IMR-90 (cell line): ENCODE data around the gene TFAP2B. TPM values are rescaled to one million over a fixed set of nuclear protein-coding genes. Genes with fewer than 3 reads are reported as not detected.

Experiments
- ATAC-seq: fragments of 200-7000 bp; cut with Tn5 transposase; 2 replicates; pipeline ENCODE4 v1.9.1; 2020; ENCODE audit warnings: low read depth, mild to moderate bottlenecking, moderate library complexity
- BruUV-seq: library from RNA; stranded (reverse); fragments of 400-500 nt; replicated peaks from 2 replicates; lab custom pipeline; 2021; lab: Mats Ljungman, UMichigan
- CTCF ChIA-PET: fragments of 300-600 bp; formaldehyde crosslinking; extraction: SDS; loops from one replicate; lab custom pipeline; 2021; ENCODE audit warnings: antibody characterized with exemption; lab: Yijun Ruan, JAX
- POLR2A ChIA-PET: fragments of 300-600 bp; sonication (Branson Sonifier 250); formaldehyde crosslinking; loops from one replicate; lab custom pipeline; 2022; ENCODE audit warnings: antibody characterized with exemption; ENCODE audit not compliant: unreplicated experiment; lab: Charles Lee
- DNase-seq: peaks from one replicate; pipeline ENCODE4 v3.0.0; 2013
- H2AFZ ChIP-seq: replicated peaks from 2 replicates; pipeline ENCODE3; 2013; ENCODE audit warnings: low read length, mild to moderate bottlenecking; ENCODE audit not compliant: poor library complexity
- H2AK5ac ChIP-seq: 2 replicates; pipeline ENCODE4 v1.6.1; 2013; ENCODE audit warnings: low read depth, low read length, inconsistent platforms
- H2AK9ac ChIP-seq: replicated peaks from 2 replicates; pipeline ENCODE3; 2013; ENCODE audit warnings: mild to moderate bottlenecking, low read depth, low read length, moderate library complexity; ENCODE audit not compliant: poor library complexity
- H2BK120ac ChIP-seq: 2 replicates; pipeline ENCODE4 v1.6.1; 2013; ENCODE audit warnings: low read depth, low read length, inconsistent platforms
- H2BK15ac ChIP-seq: 3 replicates; pipeline ENCODE4 v1.6.1; 2013; ENCODE audit warnings: low read depth, low read length, inconsistent platforms
- H2BK20ac ChIP-seq: 2 replicates; pipeline ENCODE4 v1.6.1; 2013; ENCODE audit warnings: low read depth, mild to moderate bottlenecking, inconsistent platforms, low read length, moderate library complexity
- H2BK5ac ChIP-seq: 2 replicates; pipeline ENCODE4 v1.6.1; 2013; ENCODE audit warnings: mild to moderate bottlenecking, low read depth, low read length, inconsistent platforms; ENCODE audit not compliant: poor library complexity, severe bottlenecking
- H3K14ac ChIP-seq: replicated peaks from 2 replicates; pipeline ENCODE4 v1.6.1; 2013; ENCODE audit warnings: low read depth, low read length, inconsistent platforms
- H3K18ac ChIP-seq: 2 replicates; pipeline ENCODE4 v1.6.1; 2013; ENCODE audit warnings: low read depth, low read length, control low read depth
- H3K23ac ChIP-seq: 2 replicates; pipeline ENCODE4 v1.6.1; 2013; ENCODE audit warnings: low read depth, low read length, inconsistent platforms
- H3K27ac ChIP-seq: 2 replicates; pipeline ENCODE4 v1.5.1; 2013; ENCODE audit warnings: mild to moderate bottlenecking, control low read depth, low read length; ENCODE audit not compliant: insufficient read depth
- H3K27me3 ChIP-seq: 2 replicates; pipeline ENCODE4 v1.6.1; 2013; ENCODE audit warnings: low read length; ENCODE audit not compliant: control insufficient read depth, insufficient read depth
- H3K36me3 ChIP-seq: 2 replicates; pipeline ENCODE4 v1.6.1; 2013; ENCODE audit warnings: low read length, mixed read lengths; ENCODE audit not compliant: control insufficient read depth, insufficient read depth
- H3K4ac ChIP-seq: 2 replicates; pipeline ENCODE4 v1.6.1; 2013; ENCODE audit warnings: low read depth, low read length, inconsistent platforms
- H3K4me1 ChIP-seq: 2 replicates; pipeline ENCODE4 v1.6.1; 2013; ENCODE audit warnings: low read length, mixed read lengths; ENCODE audit not compliant: control insufficient read depth, insufficient read depth
- H3K4me2 ChIP-seq: 2 replicates; pipeline ENCODE4 v1.6.1; 2013; ENCODE audit warnings: low read depth, mild to moderate bottlenecking, control low read depth, low read length, moderate library complexity
- H3K4me3 ChIP-seq: 2 replicates; pipeline ENCODE4 v1.5.1; 2013; ENCODE audit warnings: low read depth, mild to moderate bottlenecking, control low read depth, low read length, moderate library complexity; ENCODE audit not compliant: insufficient read depth
- H3K56ac ChIP-seq: 2 replicates; pipeline ENCODE4 v1.6.1; 2013; ENCODE audit warnings: low read length, inconsistent platforms; ENCODE audit not compliant: insufficient read depth; ENCODE audit errors: extremely low read depth
- H3K79me1 ChIP-seq, 2 experiments: 2 replicates each; pipeline ENCODE4 v1.6.1; 2013; ENCODE audit warnings: low read length in 2 of 2, inconsistent platforms in 1 of 2, low read depth in 1 of 2
- H3K9ac ChIP-seq: 2 replicates; pipeline ENCODE4 v1.6.1; 2013; ENCODE audit warnings: low read depth, low read length, control low read depth
- H3K9me1 ChIP-seq: 2 replicates; pipeline ENCODE4 v1.6.1; 2013; ENCODE audit warnings: low read length, inconsistent platforms; ENCODE audit not compliant: insufficient read depth
- H3K9me3 ChIP-seq: 2 replicates; pipeline ENCODE4 v1.6.1; 2013; ENCODE audit warnings: low read length; ENCODE audit not compliant: control insufficient read depth, insufficient read depth
- H4K20me1 ChIP-seq: 2 replicates; pipeline ENCODE4 v1.6.1; 2013; ENCODE audit warnings: low read length, inconsistent platforms; ENCODE audit not compliant: insufficient read depth
- H4K5ac ChIP-seq: 2 replicates; pipeline ENCODE4 v1.6.1; 2013; ENCODE audit warnings: mild to moderate bottlenecking, low read depth, low read length, control low read depth
- H4K8ac ChIP-seq, 2 experiments: 2 replicates each; pipeline ENCODE4 v1.6.1; 2013; ENCODE audit warnings: low read depth in 2 of 2, low read length in 2 of 2, control low read depth in 1 of 2, inconsistent platforms in 1 of 2
- H4K91ac ChIP-seq: 2 replicates; pipeline ENCODE4 v1.6.1; 2013; ENCODE audit warnings: low read depth, low read length, inconsistent platforms; ENCODE audit not compliant: insufficient read depth
- CHD1 ChIP-seq: IDR thresholded peaks from 2 replicates; pipeline ENCODE4 v1.6.1; 2012; ENCODE audit warnings: low read depth, low read length, improper control_type of control experiment
- CTCF ChIP-seq: conservative IDR thresholded peaks from 2 replicates; pipeline ENCODE4 v1.5.1; 2012; ENCODE audit warnings: mild to moderate bottlenecking, low read depth, low read length, improper control_type of control experiment
- FOS ChIP-seq: fragments of 150-350 bp; IDR thresholded peaks from 2 replicates; pipeline ENCODE4 v1.6.1; 2016; ENCODE audit warnings: low read depth, low read length
- MAFK ChIP-seq: IDR thresholded peaks from 2 replicates; pipeline ENCODE4 v1.6.1; 2012; ENCODE audit warnings: low read depth, low read length, improper control_type of control experiment
- MAZ ChIP-seq: IDR thresholded peaks from 2 replicates; pipeline ENCODE4 v1.6.1; 2012; ENCODE audit warnings: low read depth, mild to moderate bottlenecking, low read length, improper control_type of control experiment, moderate library complexity, borderline replicate concordance
- POLR2A ChIP-seq: IDR thresholded peaks from 2 replicates; pipeline ENCODE4 v1.6.1; 2012; ENCODE audit warnings: mild to moderate bottlenecking, low read depth, low read length
- RAD21 ChIP-seq: IDR thresholded peaks from 2 replicates; pipeline ENCODE4 v1.6.1; 2012; ENCODE audit warnings: low read length, improper control_type of control experiment
- RCOR1 ChIP-seq: IDR thresholded peaks from 2 replicates; pipeline ENCODE4 v1.6.1; 2012; ENCODE audit warnings: mild to moderate bottlenecking, low read length, improper control_type of control experiment; ENCODE audit not compliant: insufficient replicate concordance
- RFX5 ChIP-seq: IDR thresholded peaks from 2 replicates; pipeline ENCODE4 v1.8.0; 2012; ENCODE audit warnings: low read depth, mild to moderate bottlenecking, low read length, moderate library complexity
- SMC3 ChIP-seq: fragments of 150-350 bp; IDR thresholded peaks from 2 replicates; pipeline ENCODE4 v1.6.1; 2016; ENCODE audit warnings: low read depth, mild to moderate bottlenecking, antibody characterized with exemption, low read length, moderate library complexity
- dilution Hi-C: fragments of 300-500 bp; cut with HindIII; formaldehyde crosslinking; loops from one replicate; pipeline ENCODE4 v1.14.3; 2018; ENCODE audit warnings: low sequenced_read_pairs; ENCODE audit not compliant: unreplicated experiment
- in situ Hi-C: fragments of 300-500 bp; cut with MboI; formaldehyde crosslinking; loops from 3 replicates; pipeline ENCODE4 v1.14.3; 2019; ENCODE audit warnings: low sequenced_read_pairs, inconsistent platforms, mixed read lengths
- intact Hi-C: fragments of 100-400 bp; cut with micrococcal nuclease; formaldehyde crosslinking; loops from 2 replicates; pipeline ENCODE4 v1.10.0; 2022
- polyA plus RNA-seq, 3 experiments: library from polyadenylated mRNA; depleted of rRNA; stranded (reverse); fragments of >200 nt; gene quantifications; 2 replicates each; pipeline ENCODE4 v1.2.3, GENCODE V29; 2012; ENCODE audit warnings: low replicate concordance in 1 of 3
- total RNA-seq: library from RNA; depleted of rRNA; stranded (reverse); fragments of >200 nt; gene quantifications from 2 replicates; pipeline ENCODE4 v1.2.3, GENCODE V29; 2012

TFAP2B gene
- total and polyA plus RNA-seq, 2 of the 4 experiments (the other 2 are of a cell fraction): not detected

- ChIA-PET CTCF (no interaction called here), POLR2A (no interaction called here)
- Histone ChIP-seq H3K27me3 (no peaks in the 10 kb centered on the region), H4K5ac (no peak overlapping the region), H3K56ac (no peak overlapping the region), H4K91ac (no peak overlapping the region), H3K18ac (no peak overlapping the region), H2BK120ac (no peak overlapping the region), H3K9ac (no peak overlapping the region), H2AK9ac (no peak overlapping the region), H3K4me3 (no peak overlapping the region), H4K20me1 (no peaks in the 10 kb centered on the region), H3K36me3 (no peaks in the 10 kb centered on the region), H3K79me1 (no peaks in the 10 kb centered on the region), H3K9me1 (no peaks in the 10 kb centered on the region), H3K23ac (no peak overlapping the region), H3K4me2 (no peak overlapping the region), H3K9me3 (no peaks in the 10 kb centered on the region), H3K27ac (no peak overlapping the region), H2BK5ac (no peak overlapping the region), H2AK5ac (no peak overlapping the region), H3K14ac (no peak overlapping the region), H3K4me1 (no peaks in the 10 kb centered on the region), H2BK20ac (no peak overlapping the region), H2BK15ac (no peak overlapping the region), H2AFZ (no peak overlapping the region), H4K8ac (no peak overlapping the region), H3K4ac (no peak overlapping the region)
- BruUV-seq: no TSS peak
- TF ChIP-seq RCOR1 (no peak), MAZ (no peak), MAFK (no peak), POLR2A (no peak), RFX5 (no peak), SMC3 (no peak), FOS (no peak), RAD21 (no peak), CHD1 (no peak), CTCF (no peak)
- intact Hi-C loops: no loop called here
- dilution Hi-C loops: no loop called here
- DNase-seq: no peak
- no peak for ATAC-seq
- in situ Hi-C loops: loop anchor here (25.0 kb wide), 1 partner anchor 1208 kb away; no protein-coding TSS in a partner anchor
Measured at GRCh38 chr6:50804283-50804682, 14.4 kb upstream of the TFAP2B start.
